ENCODE data around the gene ZSCAN9. TPM values are rescaled to one million over a fixed set of nuclear protein-coding genes. Genes with fewer than 3 reads are reported as not detected.

Gene ZSCAN9
- total and polyA plus RNA-seq, 2 of the 13 experiments (the other 11 are each of a cell fraction or from before 2014, with no cell fraction given) = 14.6 to 17.8 TPM

- TF ChIP-seq MNT (IDR thresholded peaks at IDR 0.05) (no peak), ZNF772 (CRISPR knock-in tag; IDR thresholded peaks at IDR 0.05) (peak; percentile 88), BCL6 (CRISPR knock-in tag; IDR thresholded peaks at IDR 0.05) (no peak; the same call in 1 of the 2 replicates), ZNF441 (CRISPR knock-in tag; IDR thresholded peaks at IDR 0.05; ENCODE audit: borderline replicate concordance) (peak; percentile 64; the same call in 1 of the 2 replicates), MEIS2 (CRISPR knock-in tag; IDR thresholded peaks at IDR 0.05) (no peak), ARNTL (CRISPR knock-in tag; IDR thresholded peaks at IDR 0.05) (no peak), ZNF652 (CRISPR knock-in tag; IDR thresholded peaks at IDR 0.05; ENCODE audit: borderline replicate concordance, low read depth) (peak; percentile 75; the same call in 1 of the 2 replicates), KLF16 (CRISPR knock-in tag; IDR thresholded peaks at IDR 0.05) (peak in 1 of 2 experiments; percentile 90; a peak in 2 of 4 replicates), BORCS8-MEF2B (CRISPR knock-in tag; IDR thresholded peaks at IDR 0.05) (0 out of 2 replicates have a peak, but pooled peaks have one; percentile 35), KDM2A (CRISPR knock-in tag; IDR thresholded peaks at IDR 0.05; ENCODE audit: borderline replicate concordance, low read depth) (peak; percentile 97; the same call in 1 of the 2 replicates), ZNF234 (CRISPR knock-in tag; conservative IDR thresholded peaks at IDR 0.05) (no peak), NCOR1 (IDR thresholded peaks at IDR 0.05; ENCODE audit: borderline replicate concordance, low read length) (no peak; the same call in 1 of the 2 replicates), BRCA1 (CRISPR knock-in tag; IDR thresholded peaks at IDR 0.05) (0 out of 2 replicates have a peak, but pooled peaks have one; percentile 85), SNAPC4 (CRISPR knock-in tag; IDR thresholded peaks at IDR 0.05) (no peak), ZNF546 (CRISPR knock-in tag; conservative IDR thresholded peaks at IDR 0.05) (no peak), CBX2 (IDR thresholded peaks at IDR 0.05; ENCODE audit: low read depth, low read length) (0 out of 2 replicates have a peak, but pooled peaks have one; percentile 61), CBX2 (CRISPR knock-in tag; IDR thresholded peaks at IDR 0.05; ENCODE audit: low read depth) (no peak), ELF3 (CRISPR knock-in tag; IDR thresholded peaks at IDR 0.05) (0 out of 2 replicates have a peak, but pooled peaks have one; percentile 15), ZNF746 (CRISPR knock-in tag; IDR thresholded peaks at IDR 0.05) (peak; percentile 57; the same call in 1 of the 2 replicates), ZBTB21 (CRISPR knock-in tag; IDR thresholded peaks at IDR 0.05) (no peak), CENPBD1 (CRISPR knock-in tag; IDR thresholded peaks at IDR 0.05; ENCODE audit: borderline replicate concordance, low read depth) (no peak)
Observed at GRCh38 chr6:28281288-28282064, 56.4 kb downstream of the ZSCAN9 start, which contains the start of gene PGBD1 (continued).
